NCI-H82 treated with DMSO at 0.1 percent for 48 hours (cell line): ENCODE measurements around the gene TDRD6.

Experiments
- DNase-seq: peaks from one replicate; lab custom pipeline; 2025; ENCODE audit not compliant: unreplicated experiment; lab: John Stamatoyannopoulos, UW

The TDRD6 gene

GRCh38 chr6:46688117-46688965 lies 656 bp downstream of the TDRD6 start:
- no peak for DNase-seq

DNA sequence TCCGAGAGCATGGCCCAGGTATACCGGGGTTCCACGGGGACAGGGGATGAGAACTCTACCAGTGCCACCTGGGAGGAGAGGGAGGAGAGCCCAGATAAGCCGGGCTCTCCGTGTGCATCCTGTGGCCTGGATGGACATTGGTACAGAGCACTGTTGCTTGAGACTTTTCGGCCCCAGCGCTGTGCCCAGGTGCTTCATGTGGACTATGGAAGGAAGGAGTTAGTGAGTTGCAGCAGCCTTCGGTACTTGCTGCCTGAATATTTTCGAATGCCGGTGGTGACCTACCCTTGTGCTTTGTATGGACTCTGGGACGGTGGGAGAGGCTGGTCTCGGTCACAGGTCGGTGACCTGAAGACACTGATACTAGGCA lies 1.3 kb downstream of the TDRD6 start:
- DNase-seq = no peak

DNA sequence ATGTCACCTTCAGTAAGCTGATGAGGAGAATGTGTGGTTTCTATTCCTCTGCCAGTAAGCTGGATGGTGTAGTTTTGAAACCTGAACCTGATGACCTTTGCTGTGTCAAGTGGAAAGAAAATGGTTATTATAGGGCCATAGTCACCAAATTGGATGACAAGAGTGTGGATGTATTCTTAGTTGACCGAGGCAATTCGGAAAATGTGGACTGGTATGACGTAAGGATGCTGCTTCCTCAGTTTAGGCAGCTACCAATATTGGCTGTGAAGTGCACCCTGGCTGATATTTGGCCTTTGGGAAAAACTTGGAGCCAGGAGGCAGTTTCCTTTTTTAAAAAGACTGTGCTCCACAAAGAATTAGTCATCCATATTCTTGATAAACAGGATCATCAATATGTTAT lies 2.0 kb downstream of the TDRD6 start:
- DNase-seq = no peak

- no peak for DNase-seq
Observed at GRCh38 chr6:46690141-46690755, 2.6 kb downstream of the TDRD6 start.

DNA sequence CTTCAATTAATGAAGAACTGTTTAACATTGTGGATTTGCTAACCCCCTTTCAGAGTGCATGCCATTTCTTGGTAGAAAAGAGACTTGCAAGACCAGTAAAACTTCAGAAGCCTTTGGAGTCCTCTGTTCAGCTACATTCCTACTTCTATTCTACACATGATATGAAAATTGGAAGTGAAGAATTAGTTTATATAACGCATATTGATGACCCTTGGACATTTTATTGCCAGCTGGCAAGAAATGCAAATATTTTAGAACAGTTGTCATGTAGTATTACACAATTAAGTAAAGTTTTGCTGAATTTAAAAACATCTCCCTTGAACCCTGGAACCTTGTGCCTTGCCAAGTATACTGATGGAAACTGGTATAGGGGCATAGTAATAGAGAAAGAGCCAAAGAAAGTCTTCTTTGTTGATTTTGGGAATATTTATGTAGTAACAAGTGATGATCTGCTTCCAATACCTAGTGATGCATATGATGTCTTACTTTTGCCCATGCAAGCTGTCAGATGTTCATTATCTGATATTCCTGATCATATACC lies 3.3 kb downstream of the TDRD6 start:
- no peak for DNase-seq

GRCh38 chr6:46699970-46700369 lies 12.3 kb downstream of the TDRD6 start:
- DNase-seq = no peak

DNA sequence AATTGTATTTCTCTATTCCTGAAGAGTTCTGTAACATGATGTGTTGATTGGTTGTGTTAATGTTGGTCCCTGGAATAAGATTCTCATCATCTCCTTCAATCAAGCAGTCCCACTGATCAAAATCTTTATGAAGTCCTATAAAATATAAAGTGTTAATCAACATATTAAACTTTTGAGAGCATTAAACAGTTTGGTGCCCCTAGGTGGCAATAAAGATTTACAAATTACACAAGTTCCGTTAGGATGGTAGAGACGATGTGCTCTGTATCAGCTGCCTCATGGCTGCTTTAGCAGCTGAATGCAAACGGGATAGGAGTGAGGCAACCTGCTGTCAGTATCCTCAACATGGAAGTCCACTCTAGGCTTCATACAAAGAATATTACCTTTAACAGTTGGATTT lies 16.9 kb downstream of the TDRD6 start:
- DNase-seq = no peak

DNA sequence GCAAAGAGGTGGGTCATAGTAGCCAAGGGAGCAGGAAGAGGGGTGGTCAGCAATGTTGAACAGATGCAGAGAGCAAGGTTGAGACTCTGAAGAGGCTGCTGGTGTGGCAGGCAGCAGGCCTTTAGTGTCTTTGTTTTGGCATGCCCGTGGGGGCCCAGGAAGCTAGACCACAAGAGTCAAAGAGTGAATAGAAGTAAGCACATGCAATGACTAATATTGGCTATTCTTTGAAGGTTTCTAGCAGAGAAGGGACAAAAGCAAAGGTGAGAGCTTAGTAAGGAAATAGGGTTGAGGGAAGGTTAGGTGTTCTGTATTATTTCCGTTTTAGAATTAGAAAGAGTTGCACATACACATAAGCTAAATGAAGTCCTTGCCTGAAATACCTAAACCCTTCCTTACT lies 18.8 kb downstream of the TDRD6 start:
- no peak for DNase-seq

DNA sequence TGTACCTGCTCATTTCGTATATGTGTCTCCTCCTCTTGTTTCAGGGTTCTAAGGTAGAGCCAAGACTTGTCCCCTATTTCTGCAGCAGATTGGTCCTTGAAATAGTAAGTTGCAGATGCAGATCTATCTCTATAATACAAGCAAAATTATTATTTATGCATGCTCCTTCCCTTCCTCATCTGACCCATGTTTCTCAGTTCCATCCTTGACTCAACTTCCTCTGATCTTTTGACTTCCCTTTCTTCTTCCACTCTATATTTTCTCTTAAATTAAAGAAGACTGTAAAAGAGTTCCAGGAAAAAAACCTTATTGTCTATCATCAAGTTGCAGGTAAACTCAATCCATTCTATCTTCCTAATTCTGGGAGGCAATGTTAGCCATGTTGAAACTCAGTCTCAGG lies 23.8 kb downstream of the TDRD6 start:
- no peak for DNase-seq

- no peak for DNase-seq
Observed at GRCh38 chr6:46715141-46715540, 27.5 kb downstream of the TDRD6 start.

DNA sequence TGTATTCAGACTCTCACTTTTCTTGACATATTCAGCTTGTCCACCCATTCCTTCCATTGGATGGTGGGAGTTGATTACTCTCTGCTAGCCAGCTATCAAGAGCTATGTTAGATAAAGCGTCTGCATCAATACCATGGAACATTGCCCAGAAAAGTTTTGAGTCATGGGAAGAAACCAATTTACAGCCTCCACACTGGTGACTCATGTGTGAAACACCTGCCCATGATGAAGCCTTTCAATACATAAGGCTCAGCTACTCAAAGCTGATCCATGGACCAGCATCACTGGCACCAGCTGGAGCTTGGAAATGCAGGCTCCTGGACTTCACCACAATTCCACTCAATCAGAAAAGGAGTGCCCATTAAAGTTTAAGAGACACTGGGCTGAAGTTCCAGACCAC lies 31.4 kb downstream of the TDRD6 start:
- no peak for DNase-seq

DNA sequence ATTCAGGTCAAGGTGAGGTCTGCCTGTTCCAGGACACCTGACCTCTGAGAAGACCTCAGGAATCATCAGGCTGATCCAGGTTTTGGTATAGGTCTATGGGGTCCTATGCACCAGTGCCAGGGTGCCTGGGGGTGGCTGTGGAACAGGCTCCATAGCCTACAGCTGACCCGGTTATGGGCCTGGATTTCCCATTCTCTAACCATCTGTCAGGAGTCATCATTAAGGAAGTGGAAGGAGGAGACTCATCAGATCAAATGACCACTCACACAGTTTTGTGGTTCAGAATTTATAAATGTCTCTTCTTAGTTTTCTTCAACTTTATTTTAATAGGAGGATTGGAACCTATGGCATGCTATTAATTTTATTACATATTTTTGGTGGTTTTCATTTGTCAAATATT lies 32.7 kb downstream of the TDRD6 start:
- DNase-seq = no peak

DNA sequence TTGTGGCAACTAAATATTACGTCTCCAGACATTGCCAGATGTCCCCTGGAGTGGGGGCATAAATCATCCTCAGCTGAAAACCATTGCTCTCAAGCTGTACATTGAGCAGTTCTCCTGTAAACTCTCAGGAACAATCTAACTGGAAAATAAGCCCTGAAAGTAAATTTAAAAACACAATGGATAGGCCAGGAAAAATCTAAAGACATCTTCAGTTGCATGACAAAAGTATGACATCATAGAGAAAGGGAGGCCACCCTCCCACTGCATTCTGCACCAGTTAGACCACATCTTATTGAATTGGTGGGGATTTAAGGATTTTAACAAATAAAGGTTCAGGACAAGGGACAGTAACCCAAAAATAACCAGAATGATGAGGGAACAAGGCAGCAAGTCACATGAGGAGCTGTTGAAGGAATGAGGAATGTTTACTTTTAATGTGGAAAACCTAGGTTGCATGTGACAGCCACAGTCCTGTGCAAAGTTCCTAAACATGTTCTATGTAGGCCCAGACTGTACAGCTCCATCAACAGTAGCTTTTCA lies 42.2 kb downstream of the TDRD6 start:
- no peak for DNase-seq

DNA sequence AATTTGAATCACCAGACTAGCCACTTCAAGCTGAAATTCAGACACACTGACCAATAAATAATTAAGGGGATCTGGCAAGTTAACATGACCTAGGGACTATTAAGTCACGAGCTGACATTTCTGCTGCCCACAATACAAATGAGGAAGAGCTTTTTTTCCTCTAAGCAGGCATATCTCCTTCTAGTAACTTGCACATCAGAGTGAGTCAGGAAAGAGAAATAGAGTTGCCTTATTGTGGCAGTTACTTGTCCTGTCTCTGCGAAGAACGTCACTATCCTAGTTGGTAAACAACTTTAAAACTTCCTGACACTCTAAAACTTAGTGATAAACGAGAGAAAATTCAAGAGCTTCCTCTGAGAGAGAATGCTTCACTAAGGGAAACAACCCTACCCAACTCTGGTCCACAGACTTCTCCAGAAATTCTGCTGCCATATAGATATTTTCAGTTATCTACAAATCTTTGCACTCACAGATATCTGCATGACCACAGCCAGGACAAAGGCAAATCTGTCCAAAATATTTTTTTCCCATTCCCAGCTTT lies 43.3 kb downstream of the TDRD6 start:
- no peak for DNase-seq

- no peak for DNase-seq
Observed at GRCh38 chr6:46733341-46733801, 45.7 kb downstream of the TDRD6 start.

DNA sequence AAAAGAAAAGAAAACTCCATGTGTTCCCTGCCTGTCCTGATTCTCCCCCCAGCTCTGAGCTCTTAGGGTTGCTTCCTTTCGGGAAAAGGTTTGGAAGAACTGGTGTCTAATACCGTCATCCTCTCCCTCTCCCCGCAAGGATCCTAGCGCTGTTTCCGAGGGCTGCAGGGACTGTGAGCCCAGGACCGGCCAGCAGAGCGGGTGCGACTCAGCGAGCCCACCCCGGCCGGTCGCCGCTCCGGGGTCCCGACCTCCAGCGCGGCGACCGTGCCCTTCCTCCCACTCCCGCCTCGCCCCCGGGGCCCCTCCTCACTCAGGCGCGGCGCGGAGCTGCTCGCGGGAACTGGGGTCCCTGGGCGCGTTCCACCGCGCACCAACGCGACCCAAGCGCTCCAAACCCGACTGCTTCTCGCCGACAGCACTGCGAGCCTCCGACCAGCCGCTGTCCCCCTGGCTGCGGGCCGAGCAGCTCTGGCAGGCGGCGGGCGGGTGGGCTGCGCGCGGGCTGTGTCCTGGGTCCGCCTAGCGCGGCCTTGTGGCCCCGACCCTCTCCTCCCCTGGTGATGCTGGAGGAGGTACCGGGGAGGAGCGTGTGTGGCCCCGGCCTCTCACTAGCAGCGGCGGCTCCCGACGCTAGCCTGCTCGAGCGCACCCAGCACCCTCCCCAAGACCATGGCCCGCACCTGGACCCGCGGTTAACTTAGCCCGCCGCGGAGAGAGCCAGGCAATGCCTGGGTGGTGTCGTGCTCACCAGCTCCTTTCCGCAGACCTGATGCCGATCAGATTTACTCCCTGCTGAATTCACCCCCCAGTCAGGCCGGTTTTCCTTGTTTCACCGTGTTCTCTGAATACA lies 47.4 kb downstream of the TDRD6 start, which contains the start of gene PLA2G7:
Gene PLA2G7, minus strand, starts transcription at position 509 of the 853 bp plus-strand sequence. CDS start 12,484 bp downstream, outside the sequence.
- DNase-seq = no peak

GRCh38 chr6:46735720-46736031 lies 48.0 kb downstream of the TDRD6 start:
- DNase-seq = no peak

- no peak for DNase-seq
Observed at GRCh38 chr6:46736906-46737305, 49.2 kb downstream of the TDRD6 start.

DNA sequence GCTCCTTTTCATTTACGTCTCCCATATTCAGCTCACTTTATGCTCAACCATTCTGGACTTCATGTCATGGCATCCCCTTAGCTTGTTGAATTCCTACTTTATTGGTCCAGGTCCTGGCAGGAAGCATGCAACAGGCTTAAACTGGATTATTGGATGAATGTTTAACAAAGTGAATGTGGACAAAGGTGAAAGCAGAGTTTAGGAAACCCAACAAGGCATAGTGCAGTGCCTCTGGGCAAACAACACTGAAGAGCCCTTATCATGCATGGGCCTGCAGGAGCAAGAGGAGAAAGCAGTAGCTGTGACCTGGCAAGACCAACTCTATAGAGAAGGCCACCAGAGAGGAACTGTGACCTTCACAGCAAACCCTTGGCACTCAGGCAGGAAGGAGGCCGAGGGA lies 53.8 kb downstream of the TDRD6 start:
- DNase-seq = no peak

DNA sequence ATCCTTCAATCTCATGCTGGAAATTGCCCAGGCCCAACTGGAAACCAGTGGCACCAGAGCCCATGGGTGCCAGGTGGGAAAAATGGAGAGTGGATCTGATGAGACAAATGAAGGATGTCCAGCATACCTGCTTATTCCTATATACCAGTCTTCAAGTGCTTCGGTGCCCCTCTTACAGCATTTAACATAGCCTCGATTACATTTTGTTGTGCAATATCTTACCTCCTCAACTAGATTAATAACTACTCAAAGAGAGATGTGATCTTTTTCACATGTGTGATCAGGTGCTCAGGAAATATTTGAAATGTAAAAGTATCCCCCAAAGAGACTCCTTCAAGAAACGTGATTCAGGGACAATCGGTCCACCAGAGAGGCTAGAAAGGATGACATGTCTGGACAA lies 54.2 kb downstream of the TDRD6 start:
- no peak for DNase-seq
